ENCODE results near the gene FAM240B. TPM values are rescaled to one million over a fixed set of nuclear protein-coding genes. Genes with fewer than 3 reads are reported as not detected.

FAM240B gene
- total RNA-seq, 1 donor from 2014 or later, result not detected

DNA sequence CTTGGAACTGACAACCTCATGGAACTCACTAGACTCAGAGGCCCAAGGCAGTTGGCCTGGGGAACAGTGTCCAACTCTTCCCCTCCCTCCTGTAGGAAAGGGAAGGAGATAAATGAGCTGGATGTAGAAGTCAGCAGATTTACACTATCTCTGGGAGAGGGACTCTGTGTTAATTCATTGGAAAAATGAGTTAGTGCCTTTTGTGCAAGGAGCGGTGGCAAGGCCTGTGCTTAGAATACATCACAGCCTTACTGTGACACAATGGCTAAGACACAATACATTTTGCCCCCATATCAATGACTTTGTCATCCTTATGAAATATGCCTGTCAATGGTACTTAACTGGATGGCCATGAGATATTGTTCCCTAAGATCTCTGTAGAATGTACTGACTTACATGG is 28.0 kb upstream of the FAM240B start:
- H3K4me3 ChIP-seq (ENCODE audit: low read depth, low read length), result no peak overlapping the region

DNA sequence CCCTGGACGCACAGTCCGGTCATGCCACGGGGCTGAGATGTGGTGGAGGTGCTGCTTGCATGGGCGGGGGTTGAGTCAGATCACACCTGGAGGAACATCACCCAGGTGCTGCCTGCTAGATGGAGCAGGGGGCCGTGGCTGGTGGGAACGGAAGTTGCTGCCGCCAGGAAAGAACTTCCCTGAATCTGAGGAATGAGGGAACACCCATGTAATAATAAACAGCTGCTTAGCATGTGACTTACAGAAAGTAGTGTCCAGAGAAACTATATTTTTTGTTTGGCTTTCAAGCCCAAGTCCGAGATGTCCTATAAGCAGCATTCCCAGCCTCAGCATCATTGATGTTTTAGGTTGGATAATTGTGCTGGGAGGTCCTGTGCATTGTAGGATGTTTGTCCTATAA is 27.1 kb upstream of the FAM240B start:
- H3K4me3 ChIP-seq (ENCODE audit: low read depth, low read length), result no peak overlapping the region
- no peak for DNase-seq (ENCODE audit: low read depth)
- no peaks in the 10 kb centered on the region for H3K36me3 ChIP-seq (ENCODE audit: control insufficient read depth, insufficient read depth, low read length)
- no peaks in the 10 kb centered on the region for H3K27me3 ChIP-seq (ENCODE audit: control insufficient read depth, insufficient read depth, low read length)
- TF ChIP-seq, protein P1, sequence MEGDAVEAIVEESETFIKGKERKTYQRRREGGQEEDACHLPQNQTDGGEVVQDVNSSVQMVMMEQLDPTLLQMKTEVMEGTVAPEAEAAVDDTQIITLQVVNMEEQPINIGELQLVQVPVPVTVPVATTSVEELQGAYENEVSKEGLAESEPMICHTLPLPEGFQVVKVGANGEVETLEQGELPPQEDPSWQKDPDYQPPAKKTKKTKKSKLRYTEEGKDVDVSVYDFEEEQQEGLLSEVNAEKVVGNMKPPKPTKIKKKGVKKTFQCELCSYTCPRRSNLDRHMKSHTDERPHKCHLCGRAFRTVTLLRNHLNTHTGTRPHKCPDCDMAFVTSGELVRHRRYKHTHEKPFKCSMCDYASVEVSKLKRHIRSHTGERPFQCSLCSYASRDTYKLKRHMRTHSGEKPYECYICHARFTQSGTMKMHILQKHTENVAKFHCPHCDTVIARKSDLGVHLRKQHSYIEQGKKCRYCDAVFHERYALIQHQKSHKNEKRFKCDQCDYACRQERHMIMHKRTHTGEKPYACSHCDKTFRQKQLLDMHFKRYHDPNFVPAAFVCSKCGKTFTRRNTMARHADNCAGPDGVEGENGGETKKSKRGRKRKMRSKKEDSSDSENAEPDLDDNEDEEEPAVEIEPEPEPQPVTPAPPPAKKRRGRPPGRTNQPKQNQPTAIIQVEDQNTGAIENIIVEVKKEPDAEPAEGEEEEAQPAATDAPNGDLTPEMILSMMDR (IDR thresholded peaks at IDR 0.05; ENCODE audit: insufficient read depth, low read length, poor library complexity, severe bottlenecking), result no peak

More for the DNA sequence above, 28.0 kb upstream of the FAM240B start:
- no peaks in the 10 kb centered on the region for H3K36me3 ChIP-seq (ENCODE audit: control insufficient read depth, insufficient read depth, low read length)
- no peak for DNase-seq (ENCODE audit: low read depth)
- no peaks in the 10 kb centered on the region for H3K27me3 ChIP-seq (ENCODE audit: control insufficient read depth, insufficient read depth, low read length)
- TF ChIP-seq, protein P1 (IDR thresholded peaks at IDR 0.05; ENCODE audit: insufficient read depth, low read length, poor library complexity, severe bottlenecking), result no peak

DNA sequence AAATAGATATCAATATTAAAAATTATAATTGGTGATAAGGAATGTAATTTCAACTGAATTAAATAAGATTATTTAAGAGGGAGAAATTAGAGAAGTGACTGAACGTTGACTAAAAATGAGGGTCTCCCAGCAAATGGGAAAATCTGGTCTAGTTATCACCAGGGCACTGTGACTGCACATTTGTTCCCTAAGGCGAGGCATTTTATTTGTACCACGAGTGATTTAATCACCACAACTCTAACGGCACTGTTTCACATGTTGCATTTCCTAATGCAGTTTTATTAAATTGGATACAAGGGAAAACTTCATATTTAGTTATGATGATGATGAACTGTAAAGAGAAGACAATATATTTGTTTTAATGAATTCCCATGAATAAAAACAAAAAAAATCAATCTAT is 26.4 kb upstream of the FAM240B start:
- no peak for DNase-seq (ENCODE audit: low read depth)
- Histone ChIP-seq H3K27me3 (ENCODE audit: control insufficient read depth, insufficient read depth, low read length) (no peaks in the 10 kb centered on the region), H3K36me3 (ENCODE audit: control insufficient read depth, insufficient read depth, low read length) (no peaks in the 10 kb centered on the region), H3K4me3 (ENCODE audit: low read depth, low read length) (no peak overlapping the region)
- TF ChIP-seq, protein P1 (IDR thresholded peaks at IDR 0.05; ENCODE audit: insufficient read depth, low read length, poor library complexity, severe bottlenecking), result no peak

DNA sequence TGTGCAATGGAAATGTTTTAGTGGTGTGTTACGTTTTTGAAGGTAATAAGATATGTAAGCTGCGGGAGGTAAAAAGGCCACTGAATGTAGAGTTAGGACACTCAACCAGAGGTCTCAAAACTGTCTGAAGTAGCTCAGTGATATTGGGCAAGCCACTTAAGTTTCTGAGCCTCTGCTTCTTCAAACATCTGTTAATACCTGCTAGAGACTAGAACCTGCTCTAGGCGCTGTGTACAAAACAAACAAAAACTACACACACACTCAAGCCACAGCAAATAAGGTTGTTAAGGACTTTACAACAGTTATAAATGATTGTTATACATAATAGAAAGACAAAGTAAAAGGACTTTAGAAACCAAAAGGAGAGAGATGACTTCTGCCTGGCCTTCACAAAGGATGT is 24.6 kb upstream of the FAM240B start:
- DNase-seq (ENCODE audit: low read depth), result no peak
- no peaks in the 10 kb centered on the region for H3K36me3 ChIP-seq (ENCODE audit: control insufficient read depth, insufficient read depth, low read length)
- H3K4me3 ChIP-seq (ENCODE audit: low read depth, low read length), result no peak overlapping the region
- TF ChIP-seq, protein P1 (IDR thresholded peaks at IDR 0.05; ENCODE audit: insufficient read depth, low read length, poor library complexity, severe bottlenecking), result no peak
- H3K27me3 ChIP-seq (ENCODE audit: control insufficient read depth, insufficient read depth, low read length), result no peaks in the 10 kb centered on the region

DNA sequence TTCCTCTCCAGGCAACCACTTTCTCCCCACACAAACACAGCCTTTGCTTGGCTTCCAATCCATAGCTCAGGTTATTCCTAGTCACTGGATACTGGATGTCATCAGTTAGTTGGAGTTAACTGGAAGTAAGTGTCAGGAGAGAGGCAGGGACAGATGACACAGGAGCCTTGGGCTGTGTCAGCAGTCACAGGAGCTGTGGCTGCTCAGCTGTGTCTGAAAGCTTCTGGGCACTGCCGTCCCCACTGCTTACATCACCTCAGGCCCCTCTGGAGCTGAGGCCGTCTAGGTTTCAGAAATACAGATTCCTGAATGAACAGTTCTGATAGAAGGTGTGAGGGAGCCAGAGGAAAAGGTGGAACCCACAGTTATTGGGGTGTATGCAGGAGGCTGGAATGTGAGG is 17.3 kb upstream of the FAM240B start:
- no peak for DNase-seq (ENCODE audit: low read depth)
- Histone ChIP-seq H3K27me3 (ENCODE audit: control insufficient read depth, insufficient read depth, low read length) (no peaks in the 10 kb centered on the region), H3K36me3 (ENCODE audit: control insufficient read depth, insufficient read depth, low read length) (no peaks in the 10 kb centered on the region), H3K4me3 (ENCODE audit: low read depth, low read length) (no peak overlapping the region)
- TF ChIP-seq, protein P1 (IDR thresholded peaks at IDR 0.05; ENCODE audit: insufficient read depth, low read length, poor library complexity, severe bottlenecking), result no peak

DNA sequence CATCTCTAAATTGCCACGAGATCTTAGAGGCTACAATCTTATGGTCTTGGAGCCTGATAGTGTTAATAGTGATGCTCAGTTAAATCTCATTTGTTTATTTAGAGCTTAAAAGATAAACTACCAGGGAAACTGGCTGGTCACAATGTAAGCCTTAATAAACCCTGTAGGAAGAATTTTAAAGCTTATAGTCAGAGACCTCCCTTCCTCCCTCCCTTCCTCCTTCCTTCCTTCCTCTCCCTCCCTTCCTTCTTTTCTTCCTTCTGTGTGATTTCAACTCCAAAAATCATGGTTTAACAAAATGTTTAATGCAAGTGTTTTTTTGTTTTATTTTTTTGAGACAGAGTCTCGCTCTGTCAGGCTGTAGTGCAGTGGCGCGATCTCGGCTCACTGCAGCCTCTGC is 14.9 kb upstream of the FAM240B start:
- Histone ChIP-seq H3K27me3 (ENCODE audit: control insufficient read depth, insufficient read depth, low read length) (no peaks in the 10 kb centered on the region), H3K4me3 (ENCODE audit: low read depth, low read length) (no peak overlapping the region), H3K36me3 (ENCODE audit: control insufficient read depth, insufficient read depth, low read length) (no peaks in the 10 kb centered on the region)
- no peak for DNase-seq (ENCODE audit: low read depth)
- TF ChIP-seq, protein P1 (IDR thresholded peaks at IDR 0.05; ENCODE audit: insufficient read depth, low read length, poor library complexity, severe bottlenecking), result no peak

Data from kidney epithelial cell (primary cell).